Sigmoid colon (tissue), 4 donors: ENCODE data around the gene SPDL1.

Experiments
- POLR2AphosphoS5 ChIP-seq, 4 donors: sonication (generic); formaldehyde crosslinking; IDR thresholded peaks; one replicate each; pipeline ENCODE4 v1.6.1; 2017; ENCODE audit warnings: antibody characterized with exemption in 4 of 4
- TF ChIP-seq, protein P1 (sequence below), 4 experiments: fragments of 450-650 bp in 3 of 4; fragments of 200-600 bp in 1 of 4; IDR thresholded peaks; one replicate each; pipeline ENCODE4 v1.5.1; 2016 to 2019; ENCODE audit warnings: antibody characterized with exemption in 4 of 4, mild to moderate bottlenecking in 3 of 4, moderate library complexity in 2 of 4

GRCh38 chr5:169651526-169651925, 68.0 kb downstream of the SPDL1 start:
- TF ChIP-seq, protein P1, sequence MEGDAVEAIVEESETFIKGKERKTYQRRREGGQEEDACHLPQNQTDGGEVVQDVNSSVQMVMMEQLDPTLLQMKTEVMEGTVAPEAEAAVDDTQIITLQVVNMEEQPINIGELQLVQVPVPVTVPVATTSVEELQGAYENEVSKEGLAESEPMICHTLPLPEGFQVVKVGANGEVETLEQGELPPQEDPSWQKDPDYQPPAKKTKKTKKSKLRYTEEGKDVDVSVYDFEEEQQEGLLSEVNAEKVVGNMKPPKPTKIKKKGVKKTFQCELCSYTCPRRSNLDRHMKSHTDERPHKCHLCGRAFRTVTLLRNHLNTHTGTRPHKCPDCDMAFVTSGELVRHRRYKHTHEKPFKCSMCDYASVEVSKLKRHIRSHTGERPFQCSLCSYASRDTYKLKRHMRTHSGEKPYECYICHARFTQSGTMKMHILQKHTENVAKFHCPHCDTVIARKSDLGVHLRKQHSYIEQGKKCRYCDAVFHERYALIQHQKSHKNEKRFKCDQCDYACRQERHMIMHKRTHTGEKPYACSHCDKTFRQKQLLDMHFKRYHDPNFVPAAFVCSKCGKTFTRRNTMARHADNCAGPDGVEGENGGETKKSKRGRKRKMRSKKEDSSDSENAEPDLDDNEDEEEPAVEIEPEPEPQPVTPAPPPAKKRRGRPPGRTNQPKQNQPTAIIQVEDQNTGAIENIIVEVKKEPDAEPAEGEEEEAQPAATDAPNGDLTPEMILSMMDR (IDR thresholded peaks at IDR 0.05): no peak
- TF ChIP-seq POLR2AphosphoS5 (IDR thresholded peaks at IDR 0.05): no peak
